HL-60 (cell line): ENCODE results near the gene KRT35.

ENCODE experiments used
- DNase-seq, 2 experiments: peaks; one replicate each; pipeline ENCODE4 v3.0.0-alpha.2; 2010 to 2020; ENCODE audit warnings: low read depth in 1 of 2, low spot score in 1 of 2
- H3K27ac ChIP-seq: fragments of 250-450 bp; sonication (Bioruptor Pico); replicated peaks from 2 replicates; pipeline ENCODE4 v1.5.1; 2020; ENCODE audit warnings: mild to moderate bottlenecking, moderate library complexity
- H3K27me3 ChIP-seq: fragments of 250-450 bp; sonication (Bioruptor Pico); 2 replicates; pipeline ENCODE4 v1.5.1; 2021; ENCODE audit warnings: mild to moderate bottlenecking, moderate library complexity; ENCODE audit not compliant: insufficient read depth, poor library complexity, severe bottlenecking
- H3K4me3 ChIP-seq: replicated peaks from 2 replicates; pipeline ENCODE4 v1.5.1; 2011; ENCODE audit warnings: mild to moderate bottlenecking, control low read depth, low read length; ENCODE audit not compliant: insufficient read depth
- CTCF ChIP-seq: IDR thresholded peaks from one replicate; pipeline ENCODE4 v1.5.1; 2011; ENCODE audit warnings: low read length, control low read depth, inconsistent platforms; ENCODE audit not compliant: insufficient read depth
- GABPA ChIP-seq: IDR thresholded peaks from 2 replicates; pipeline ENCODE4 v1.6.1; 2012; ENCODE audit warnings: low read depth
- POLR2AphosphoS5 ChIP-seq: IDR thresholded peaks from 2 replicates; pipeline ENCODE4 v1.6.1; 2012; ENCODE audit warnings: low read depth
- REST ChIP-seq: IDR thresholded peaks from 2 replicates; pipeline ENCODE4 v1.6.1; 2012; ENCODE audit warnings: low read depth; ENCODE audit not compliant: insufficient replicate concordance
- SPI1 ChIP-seq: IDR thresholded peaks from 2 replicates; pipeline ENCODE4 v1.6.1; 2012; ENCODE audit warnings: low read depth, mild to moderate bottlenecking, borderline replicate concordance

The KRT35 gene

GRCh38 chr17:41452281-41452680, 28.7 kb downstream of the KRT35 start:
- peak in 1 of 2 experiments; percentile 21 for DNase-seq
- TF ChIP-seq REST (no peak), SPI1 (peak; percentile 80)
- Histone ChIP-seq H3K27me3 (no peaks in the 10 kb centered on the region), H3K27ac (no peak overlapping the region), H3K4me3 (no peak overlapping the region)

DNA sequence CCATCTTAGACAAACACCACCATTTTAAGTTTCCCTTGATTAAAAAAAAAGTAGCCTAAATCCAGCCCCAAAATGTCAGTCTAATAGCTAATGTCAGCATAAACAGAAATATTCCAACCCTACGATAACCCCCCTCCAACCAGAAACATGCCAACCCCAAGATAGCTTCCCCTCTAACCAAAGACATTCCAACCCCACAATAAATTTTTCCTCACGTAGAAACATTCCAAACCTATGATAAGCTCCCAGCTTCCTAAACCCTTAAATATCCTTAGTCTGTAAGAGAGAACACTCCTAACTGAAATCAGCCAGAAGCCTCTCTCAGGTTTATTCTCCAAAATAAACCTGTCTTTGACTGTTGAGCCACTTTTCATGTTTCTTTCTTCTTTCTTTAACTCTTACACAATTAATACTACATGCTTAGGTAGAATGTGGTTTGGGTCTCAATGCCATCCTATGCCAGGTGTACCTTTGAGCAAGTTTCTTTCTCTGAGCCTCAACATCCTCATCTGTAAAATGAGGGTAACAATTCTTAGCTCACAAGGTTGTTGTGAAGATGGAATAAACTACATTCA, 29.7 kb downstream of the KRT35 start:
- Histone ChIP-seq H3K27ac (no peak overlapping the region), H3K4me3 (no peak overlapping the region), H3K27me3 (no peaks in the 10 kb centered on the region)
- no peak for DNase-seq
- TF ChIP-seq REST (no peak), CTCF (no peak), SPI1 (no peak), POLR2AphosphoS5 (no peak), GABPA (no peak)

DNA sequence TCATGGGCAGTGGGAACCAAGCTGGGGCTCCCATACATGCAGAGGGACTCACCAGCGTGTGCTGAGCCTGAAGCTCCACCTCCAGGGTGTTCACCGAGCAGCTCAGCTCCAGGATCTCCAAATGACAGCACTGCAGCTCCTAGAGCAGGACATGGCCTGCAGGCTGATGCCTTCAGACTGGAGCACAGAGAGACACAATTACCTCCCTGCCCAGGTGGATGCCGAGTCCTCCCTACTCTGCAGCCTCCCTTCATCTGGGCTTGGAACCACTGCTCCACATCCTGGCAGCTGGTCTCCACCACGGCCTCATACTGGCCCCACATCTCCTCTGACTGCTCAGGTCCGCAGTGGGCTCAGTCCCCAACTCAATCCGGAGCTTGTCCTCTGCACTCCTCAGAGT, 31.9 kb downstream of the KRT35 start:
- no peak overlapping the region for H3K27ac ChIP-seq
- DNase-seq: no peak
- no peak overlapping the region for H3K4me3 ChIP-seq
- no peaks in the 10 kb centered on the region for H3K27me3 ChIP-seq
- TF ChIP-seq POLR2AphosphoS5 (no peak), GABPA (no peak), REST (no peak), SPI1 (no peak)

- TF ChIP-seq REST (no peak), CTCF (no peak), SPI1 (no peak), POLR2AphosphoS5 (no peak), GABPA (no peak)
- no peak overlapping the region for H3K4me3 ChIP-seq
- H3K27ac ChIP-seq: no peak overlapping the region
- H3K27me3 ChIP-seq: no peaks in the 10 kb centered on the region
- DNase-seq: no peak
Measured at GRCh38 chr17:41448506-41448905, 32.4 kb downstream of the KRT35 start.
